GM21360 (cell line): ENCODE results near the gene ANAPC15.

ENCODE experiments used
- ATAC-seq: cut with Tn5 transposase; IDR thresholded peaks from one replicate; pipeline ENCODE4 v1.9.1; 2021; ENCODE audit warnings: mild to moderate bottlenecking, moderate library complexity; ENCODE audit not compliant: unreplicated experiment

The ANAPC15 gene

GRCh38 chr11:72127923-72128322 is 15.4 kb upstream of the ANAPC15 start:
- no peak for ATAC-seq

DNA sequence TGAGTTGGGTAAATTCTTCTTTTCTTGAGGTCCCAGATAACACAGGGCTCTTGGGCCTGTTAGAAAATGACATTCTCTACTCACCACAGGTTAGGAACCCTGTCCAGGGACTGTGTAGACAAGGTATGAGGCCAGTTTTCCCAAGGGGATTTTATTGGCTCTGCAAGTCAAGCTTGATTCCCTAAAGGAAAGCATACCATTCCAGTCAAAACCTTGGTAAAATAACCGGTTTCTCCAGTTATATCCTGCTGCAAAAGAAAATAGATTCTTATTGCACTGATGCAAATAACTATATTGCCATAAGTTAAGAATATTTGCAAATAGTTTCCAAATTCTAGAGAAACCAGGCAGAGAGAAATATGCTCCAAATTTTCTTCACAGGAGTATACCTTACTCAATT is 13.5 kb upstream of the ANAPC15 start:
- no peak for ATAC-seq

- no peak for ATAC-seq
These were observed 11.6 kb upstream of the ANAPC15 start for GRCh38 chr11:72124046-72124445.

GRCh38 chr11:72123117-72123653 is 10.7 kb upstream of the ANAPC15 start:
- no peak for ATAC-seq

DNA sequence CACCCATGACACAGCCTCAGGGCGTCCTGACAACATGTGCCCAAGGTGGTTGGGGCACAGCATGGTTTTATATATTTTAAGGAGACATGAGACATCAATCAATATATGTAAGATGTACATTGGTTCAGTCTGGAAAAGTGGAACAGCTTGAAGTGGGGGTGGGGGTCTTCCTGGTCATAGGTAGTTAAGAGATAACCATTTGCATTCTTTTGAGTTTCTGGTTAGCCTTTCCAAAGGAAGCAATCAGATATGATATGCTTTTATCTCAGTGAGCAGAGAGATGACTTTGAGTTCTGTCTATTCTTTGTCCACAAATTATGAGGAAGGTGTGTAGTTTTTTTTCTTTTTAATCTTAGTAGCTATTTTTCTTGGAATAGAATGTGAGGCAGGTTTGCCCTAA is 10.1 kb upstream of the ANAPC15 start:
- ATAC-seq = no peak

GRCh38 chr11:72120930-72121329 is 8.4 kb upstream of the ANAPC15 start:
- no peak for ATAC-seq

DNA sequence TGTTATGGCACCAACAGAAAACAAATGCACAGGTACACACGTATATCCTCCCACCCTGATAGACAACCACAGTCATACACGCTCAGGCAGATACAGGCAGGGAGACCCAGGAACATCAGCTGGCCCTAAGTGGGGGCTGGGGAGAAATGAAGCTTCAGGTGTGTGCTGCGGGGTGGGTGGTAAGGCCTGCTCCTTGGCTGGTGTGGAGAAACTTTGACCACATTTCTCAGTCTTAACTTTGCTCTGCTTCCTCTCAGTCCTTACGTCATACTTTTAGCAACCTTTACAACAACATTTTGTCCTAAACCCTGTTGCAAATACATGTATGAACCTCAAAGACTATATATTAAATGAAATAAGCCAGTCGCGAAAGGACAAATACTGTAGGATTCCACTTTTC is 6.7 kb upstream of the ANAPC15 start:
- ATAC-seq = no peak

- no peak for ATAC-seq
These were observed 3.7 kb upstream of the ANAPC15 start for GRCh38 chr11:72116019-72116755.

- no peak for ATAC-seq
These were observed 2.1 kb upstream of the ANAPC15 start for GRCh38 chr11:72114570-72114969.

DNA sequence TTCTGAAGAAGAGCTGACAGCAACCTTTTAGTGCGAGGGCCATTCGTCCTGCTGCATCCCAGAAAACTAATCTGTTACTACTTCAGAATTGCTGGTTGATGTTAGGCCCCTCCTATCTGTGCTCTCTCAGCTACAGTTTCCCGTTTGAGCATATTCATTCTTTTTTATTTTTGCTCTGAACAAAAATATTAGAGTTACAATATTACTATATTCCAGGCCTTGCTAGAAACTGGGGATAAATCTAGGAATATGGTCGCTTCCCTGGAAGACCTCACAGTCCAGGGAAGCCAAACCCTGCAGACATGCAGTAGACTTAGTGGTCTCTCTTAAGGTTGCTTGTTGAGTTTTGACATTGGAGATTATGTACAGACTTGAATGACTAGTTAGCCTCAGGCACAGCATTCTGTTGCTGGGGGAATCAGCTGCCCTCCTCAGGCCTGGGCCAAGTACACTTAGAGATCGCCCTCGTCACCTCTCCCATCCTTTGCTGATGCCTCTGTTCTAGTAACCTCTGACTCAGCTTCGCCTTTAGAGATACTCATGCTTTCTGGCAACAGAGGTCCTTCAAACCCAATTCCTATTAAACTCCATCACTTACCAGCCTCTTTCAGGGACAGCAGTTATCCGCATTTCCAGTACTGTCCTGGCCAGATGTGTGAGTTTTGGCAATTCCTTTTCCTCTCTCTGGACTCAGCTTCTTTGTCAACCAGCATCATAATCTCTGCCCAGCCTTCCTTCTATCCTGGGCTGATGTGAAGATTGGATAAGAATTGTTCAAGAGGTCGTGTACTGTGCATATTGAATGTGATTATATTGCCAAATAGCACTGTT is 698 bp upstream of the ANAPC15 start:
- ATAC-seq = no peak

DNA sequence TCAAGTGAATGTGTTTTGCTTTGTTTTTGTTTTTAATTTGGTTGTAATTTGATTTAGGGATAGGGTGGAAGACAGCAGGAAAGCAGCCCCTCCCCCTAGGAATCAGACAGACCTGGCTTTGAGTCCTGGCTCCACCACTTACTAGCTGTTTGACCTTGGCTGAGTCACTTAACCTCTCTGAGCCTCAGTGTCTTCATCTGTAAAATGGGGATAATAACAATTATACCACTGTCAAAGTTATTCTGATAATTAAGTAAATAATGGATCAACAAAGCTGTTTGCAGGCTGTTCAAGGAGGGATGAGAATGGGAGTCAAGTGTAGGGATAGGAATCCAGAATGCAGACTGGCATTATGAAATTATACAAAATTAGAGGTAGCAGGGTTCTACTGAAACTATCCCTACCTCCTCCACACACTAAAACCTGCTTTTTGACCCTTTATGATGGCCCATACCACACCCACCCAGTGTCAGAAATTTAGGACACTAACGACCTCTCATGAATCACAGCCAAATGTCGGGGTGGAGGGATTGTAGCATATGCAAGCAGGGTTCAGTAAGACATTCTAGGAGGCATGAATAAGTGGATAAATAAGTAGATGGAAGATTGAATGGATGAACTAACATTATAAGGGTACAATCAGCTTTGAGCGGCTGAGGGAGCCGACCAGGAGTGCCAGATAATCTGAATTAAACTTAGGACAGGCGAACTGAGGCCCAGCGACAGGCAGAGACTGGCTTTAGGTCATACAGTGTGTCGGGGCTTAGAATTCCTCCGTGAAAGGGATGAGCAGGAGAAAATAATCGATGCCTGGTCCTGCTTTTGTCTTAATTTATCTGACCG is 974 bp downstream of the ANAPC15 start:
- peak; percentile 2 for ATAC-seq

- ATAC-seq = no peak
These were observed 6.6 kb downstream of the ANAPC15 start, which contains the start of gene TOMT for GRCh38 chr11:72105888-72106287. Gene TOMT (plus strand): TSS chr11:72105924. CDS start chr11:72105952, 28 bp downstream.

DNA sequence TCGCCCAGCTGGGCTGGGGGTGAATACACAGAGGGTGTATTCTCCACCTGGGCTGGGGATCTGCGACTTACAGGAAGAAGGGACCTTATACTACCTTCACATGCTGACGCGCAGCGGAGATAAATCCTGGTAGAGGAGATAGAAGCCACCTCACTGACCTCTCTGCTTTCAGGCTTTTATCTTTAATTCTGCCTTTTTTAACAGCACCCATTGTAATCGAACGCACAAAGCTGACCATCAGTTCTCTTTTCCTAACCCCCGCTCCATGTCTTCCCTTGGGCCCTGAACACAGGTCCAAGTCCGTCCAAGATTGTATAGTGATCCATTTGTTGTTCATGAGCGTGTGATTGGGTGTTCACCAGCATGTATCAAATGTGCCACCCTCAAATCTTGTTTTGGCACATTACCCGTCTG is 8.7 kb downstream of the ANAPC15 start:
- ATAC-seq = no peak

DNA sequence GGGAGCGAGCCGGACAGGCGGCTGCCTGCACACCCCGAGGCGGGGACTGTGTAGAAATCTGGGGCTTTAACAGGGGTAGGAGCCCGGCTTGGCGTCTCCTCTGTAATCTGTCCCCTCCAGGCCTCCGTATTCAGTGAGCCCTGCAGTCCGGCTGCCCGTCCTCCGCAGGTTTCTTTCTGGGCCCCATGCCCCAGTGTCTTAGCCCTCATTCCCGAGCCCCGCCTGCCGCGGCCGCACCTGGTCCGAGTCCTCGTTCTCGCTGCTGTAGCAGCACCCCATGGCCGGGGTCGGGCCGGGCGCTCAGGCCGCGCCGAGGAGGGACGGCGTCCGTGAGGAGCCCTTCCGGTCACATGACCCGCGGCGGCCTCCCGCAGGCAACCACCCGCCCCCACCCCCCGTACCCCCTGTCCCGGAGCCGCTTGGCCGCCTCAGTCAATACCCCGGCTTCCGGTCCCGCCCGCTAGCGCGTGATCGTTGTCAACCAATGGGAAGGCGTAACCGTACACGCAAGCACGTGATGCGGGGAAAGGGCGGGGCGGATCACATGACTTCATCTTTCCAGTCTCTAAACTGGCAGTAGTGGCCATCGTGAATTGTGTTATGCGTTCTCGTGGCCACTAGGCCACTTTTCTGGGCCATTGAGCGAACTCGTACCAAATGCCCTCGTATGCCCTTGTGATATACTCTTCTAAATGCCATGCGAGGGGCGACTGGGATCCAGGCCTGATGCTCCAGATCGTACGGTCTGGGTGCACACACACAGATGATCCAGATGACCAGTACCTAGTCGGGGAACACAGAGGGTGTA is 9.3 kb downstream of the ANAPC15 start, which contains the start of gene LAMTOR1:
Gene LAMTOR1 (minus strand): TSS at position 352 of the 808 bp plus-strand sequence. CDS start 73 bp downstream, at position 279.
- peak; percentile 82 for ATAC-seq

GRCh38 chr11:72102631-72102945 is 9.9 kb downstream of the ANAPC15 start:
- ATAC-seq = peak; percentile 12

GRCh38 chr11:72102162-72102561 is 10.3 kb downstream of the ANAPC15 start:
- ATAC-seq = no peak

DNA sequence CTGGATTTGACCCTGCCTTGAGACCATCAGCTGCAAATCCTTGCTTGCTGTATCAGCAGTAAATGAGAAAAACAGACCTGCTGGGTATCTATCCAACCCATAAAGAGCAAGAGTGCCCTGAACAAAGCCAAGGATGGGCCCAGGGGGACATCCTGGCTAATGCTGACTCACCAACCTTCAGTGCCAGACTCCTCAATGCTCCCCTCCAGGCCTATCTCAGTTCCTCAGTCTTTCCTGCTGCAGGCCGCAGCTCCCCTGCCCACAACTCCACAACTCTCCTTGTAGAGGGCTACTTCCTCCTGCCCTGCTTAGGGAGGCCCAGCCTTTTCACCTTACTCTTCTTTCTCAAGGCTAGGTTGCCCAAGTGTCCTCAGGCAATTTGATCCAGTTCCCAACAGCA is 12.0 kb downstream of the ANAPC15 start:
- no peak for ATAC-seq

GRCh38 chr11:72100009-72100408 is 12.5 kb downstream of the ANAPC15 start:
- no peak for ATAC-seq

GRCh38 chr11:72098741-72099140 is 13.8 kb downstream of the ANAPC15 start:
- no peak for ATAC-seq

DNA sequence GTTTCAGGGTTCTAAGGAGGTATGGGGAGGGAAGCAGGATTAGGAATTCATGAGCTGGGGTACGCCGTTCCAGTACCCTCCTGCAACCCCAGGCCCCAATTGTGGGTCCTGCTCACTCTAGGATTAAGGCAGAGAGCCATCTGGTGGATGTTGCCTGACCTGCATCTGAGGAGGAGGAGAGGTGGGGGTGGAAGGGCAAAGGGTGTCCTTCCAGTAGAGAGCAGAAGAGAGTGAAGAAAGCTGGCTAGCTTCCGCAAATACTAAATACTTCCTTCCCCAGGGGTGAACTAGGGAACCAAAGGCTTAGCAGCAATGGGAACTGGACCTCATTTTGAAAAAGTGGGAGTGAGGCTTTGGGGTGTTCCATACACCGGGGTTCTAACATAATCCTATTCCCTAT is 21.2 kb downstream of the ANAPC15 start:
- peak; percentile 59 for ATAC-seq
